RPMI7951 (cell line): ENCODE results near the gene OSBPL9. TPM values are rescaled to one million over a fixed set of nuclear protein-coding genes. Genes with fewer than 3 reads are reported as not detected.
A peak's percentile ranks its signal among the peaks of the same experiment; 100 is the strongest.
"Not testable (repeated sequence)": the region's sequence is repeated elsewhere in the genome, so short reads cannot be mapped to it uniquely, and the experiment has no call there.

ENCODE experiments used
- DNase-seq: peaks from one replicate; pipeline ENCODE4 v3.0.0-alpha.2; 2012; ENCODE audit warnings: low read depth
- total RNA-seq: library from RNA; depleted of rRNA; stranded (reverse); fragments of >200 nt; shearing (Covaris generic); gene quantifications from 2 replicates; pipeline ENCODE4 v1.2.3, GENCODE V29; 2014

The OSBPL9 gene
- total RNA-seq, 1 experiment from 2014 or later: 101 TPM

- no peak for DNase-seq
These were observed 46.8 kb downstream of the OSBPL9 start for GRCh38 chr1:51663721-51664120.

- DNase-seq: peak; percentile 26
These were observed 47.7 kb downstream of the OSBPL9 start for GRCh38 chr1:51664421-51665240.

GRCh38 chr1:51666478-51666877, 49.6 kb downstream of the OSBPL9 start:
- no peak for DNase-seq

- no peak for DNase-seq
These were observed 50.7 kb downstream of the OSBPL9 start for GRCh38 chr1:51667561-51667960.

- DNase-seq: no peak
These were observed 52.4 kb downstream of the OSBPL9 start for GRCh38 chr1:51669272-51669671.

DNA sequence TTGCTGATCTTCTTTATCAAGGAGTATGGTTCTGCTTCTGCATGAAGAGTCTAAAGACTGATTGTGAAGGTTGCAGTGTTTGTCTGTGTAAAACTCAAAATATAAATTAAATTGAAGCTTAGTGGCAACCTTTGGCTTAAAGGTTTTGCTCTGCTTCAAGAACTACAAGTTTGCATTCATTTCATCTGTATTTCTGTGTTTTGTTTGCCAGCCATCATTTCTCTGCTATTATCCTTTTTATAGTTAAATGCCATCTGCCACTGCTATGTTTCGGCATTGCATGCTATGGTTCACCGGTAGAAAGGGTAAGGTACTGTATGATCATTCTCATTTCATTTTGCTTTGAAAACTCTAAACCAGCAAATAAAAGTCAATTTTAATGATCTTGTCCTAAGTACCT, 52.9 kb downstream of the OSBPL9 start:
- DNase-seq: no peak

DNA sequence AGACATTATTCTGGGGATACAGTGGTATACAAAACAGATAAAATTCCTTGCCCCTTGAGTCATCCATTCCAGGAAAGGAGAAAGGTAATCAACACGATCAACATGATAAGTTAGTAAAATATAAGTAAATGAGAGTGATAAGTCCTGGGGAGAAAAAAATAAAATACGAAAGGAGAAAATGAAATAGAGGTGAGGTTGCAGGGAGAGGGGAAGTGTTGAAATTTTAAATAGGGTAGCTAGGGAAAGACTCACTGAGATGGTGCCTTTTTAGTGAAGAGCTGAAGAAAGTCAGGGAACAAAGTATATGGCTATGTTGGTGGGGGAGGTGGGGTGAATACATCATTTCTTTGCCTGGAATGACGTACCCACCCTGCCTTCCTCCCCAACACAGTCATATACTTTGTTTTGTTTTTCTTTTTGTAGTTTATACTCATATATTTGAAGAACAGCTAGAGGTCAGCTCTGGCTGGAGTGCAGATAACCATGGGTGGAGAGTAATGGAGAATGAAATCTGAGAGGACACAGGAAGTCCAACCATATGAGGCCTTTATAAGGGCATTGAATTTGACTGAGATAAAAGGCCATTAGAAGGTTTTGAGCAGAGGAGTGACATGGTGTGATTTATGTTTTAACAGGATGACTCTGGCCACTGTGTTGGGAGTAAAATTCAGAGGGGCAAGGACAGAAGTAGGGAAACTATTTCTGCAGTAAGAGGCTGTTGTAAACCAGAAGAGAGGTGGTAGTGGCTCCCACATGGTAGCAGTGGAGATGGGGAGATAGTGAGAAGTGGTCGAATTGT, 54.8 kb downstream of the OSBPL9 start:
- DNase-seq: peak; percentile 66

DNA sequence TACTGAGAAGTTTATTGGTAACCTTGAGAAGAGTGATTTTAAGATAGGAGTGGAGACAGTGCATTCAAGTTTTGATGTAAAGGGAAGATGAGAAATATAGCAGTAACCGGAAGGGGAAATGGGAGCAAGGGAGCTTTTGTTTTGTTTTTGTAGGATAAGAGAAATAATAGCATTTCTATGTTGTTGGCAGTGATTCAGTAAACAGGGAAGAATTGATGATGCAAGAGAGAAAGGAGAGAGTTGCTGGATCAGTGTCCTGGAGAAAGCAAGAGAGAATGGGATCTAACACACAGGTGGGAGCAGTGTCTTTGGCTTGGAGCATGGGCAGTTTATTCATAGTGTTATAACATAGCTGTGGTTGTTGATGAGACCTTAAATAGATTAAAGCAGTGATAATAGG, 56.4 kb downstream of the OSBPL9 start:
- DNase-seq: no peak

- no peak for DNase-seq
These were observed 58.4 kb downstream of the OSBPL9 start for GRCh38 chr1:51675177-51675780.

GRCh38 chr1:51679435-51679834, 62.5 kb downstream of the OSBPL9 start:
- DNase-seq: no peak

DNA sequence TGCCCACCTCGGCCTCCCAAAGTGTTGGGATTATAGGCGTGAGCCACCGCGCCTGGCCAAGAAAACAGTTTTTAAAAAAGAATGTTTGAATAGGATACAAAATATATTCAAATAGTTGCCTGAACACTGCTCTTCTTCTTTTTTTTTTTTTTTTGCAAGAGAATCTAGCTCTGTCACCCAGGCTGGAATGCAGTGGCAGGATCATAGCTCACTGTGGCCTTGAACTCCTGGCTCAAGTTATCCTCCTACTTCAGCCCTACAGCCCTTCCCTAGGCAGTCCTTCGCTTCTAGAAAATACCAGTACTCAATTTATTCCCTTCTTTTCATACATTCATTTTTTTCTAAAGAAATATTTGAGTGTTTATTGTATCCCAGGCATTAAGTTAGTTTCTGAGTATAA, 67.9 kb downstream of the OSBPL9 start:
- no peak for DNase-seq

GRCh38 chr1:51686450-51686849, 69.6 kb downstream of the OSBPL9 start:
- DNase-seq: no peak

DNA sequence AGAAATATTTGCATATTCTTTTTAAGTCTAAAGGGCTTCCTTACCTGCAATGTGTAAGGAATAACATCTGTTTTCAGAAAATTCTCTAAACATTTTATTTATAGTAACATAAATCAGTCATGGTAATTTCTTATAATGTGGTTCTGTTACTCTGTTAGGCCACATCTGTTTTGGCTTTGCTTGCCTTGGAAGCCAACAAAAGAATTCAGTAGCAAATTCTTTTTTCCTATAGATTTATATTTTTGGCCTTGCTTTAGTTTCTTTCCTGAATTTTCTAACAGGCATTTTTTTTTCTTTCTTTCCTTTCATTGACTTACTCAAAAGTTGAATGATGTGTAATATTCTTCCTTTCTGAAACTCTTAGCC, 72.2 kb downstream of the OSBPL9 start:
- DNase-seq: no peak

GRCh38 chr1:51689643-51690042, 72.8 kb downstream of the OSBPL9 start:
- DNase-seq: no peak

DNA sequence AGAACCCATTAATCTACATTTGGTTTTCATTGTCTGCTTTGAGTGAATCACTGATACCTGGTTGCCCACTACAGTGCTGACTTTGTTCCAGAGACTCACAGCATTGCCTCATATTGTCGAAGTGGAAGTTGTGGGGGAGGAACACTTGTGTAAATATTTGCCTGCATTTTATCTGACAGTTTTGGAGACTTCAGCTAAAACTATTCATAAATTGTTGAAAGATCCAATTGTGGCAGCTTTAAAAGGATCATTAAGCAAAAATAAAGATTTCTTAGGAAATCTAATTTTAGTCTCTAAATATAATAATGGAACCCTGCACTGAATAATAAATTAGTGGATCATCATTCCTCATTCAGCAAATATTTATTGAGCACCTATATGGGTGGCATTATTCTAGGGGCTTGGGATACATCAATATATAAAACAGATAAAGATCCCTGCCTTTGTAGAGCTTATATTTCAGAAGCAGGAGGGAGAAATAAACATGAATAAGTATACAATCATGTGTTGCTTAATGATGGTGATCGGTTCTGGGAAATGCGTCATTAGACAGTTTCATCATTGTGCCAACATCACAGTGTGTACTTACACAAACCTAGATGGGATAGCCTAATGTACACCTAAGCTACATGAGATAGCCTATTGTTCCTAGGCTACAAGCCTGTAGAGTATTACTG, 73.5 kb downstream of the OSBPL9 start:
- peak; percentile 54 for DNase-seq

- DNase-seq: no peak
These were observed 75.0 kb downstream of the OSBPL9 start for GRCh38 chr1:51691920-51692319.

DNA sequence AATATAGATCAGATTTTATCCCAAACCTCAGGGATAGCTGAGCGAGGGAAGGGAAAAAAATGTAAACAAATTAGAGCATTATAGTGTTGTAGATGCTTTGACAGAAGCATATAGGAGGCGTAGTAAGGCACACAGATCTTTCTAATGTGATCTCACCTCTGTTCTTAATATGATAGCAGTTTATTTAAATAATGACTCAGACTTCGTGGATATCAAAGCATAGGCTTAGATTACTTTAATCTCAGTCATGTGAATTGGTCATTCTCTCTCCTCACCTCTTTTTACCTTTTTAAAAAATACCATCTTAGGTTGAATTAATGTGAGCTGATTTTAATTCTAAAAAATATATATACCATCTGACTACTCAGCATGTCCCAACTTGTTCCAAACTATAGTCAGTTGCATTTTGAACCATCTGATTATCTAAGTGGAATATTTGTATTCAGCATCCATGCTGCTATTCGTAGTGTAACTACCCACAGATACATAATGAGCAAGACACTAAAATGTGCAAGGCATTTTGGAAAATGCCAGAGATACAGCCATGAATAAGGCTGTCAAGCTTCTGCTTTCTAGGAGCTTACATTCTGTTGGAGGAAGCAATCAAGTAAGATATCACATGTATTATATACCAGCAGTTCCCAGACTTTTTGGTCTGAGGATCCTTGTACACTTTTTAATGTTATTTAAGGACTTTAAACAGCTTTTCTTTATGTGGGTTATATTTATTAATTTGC, 76.7 kb downstream of the OSBPL9 start:
- DNase-seq: no peak

DNA sequence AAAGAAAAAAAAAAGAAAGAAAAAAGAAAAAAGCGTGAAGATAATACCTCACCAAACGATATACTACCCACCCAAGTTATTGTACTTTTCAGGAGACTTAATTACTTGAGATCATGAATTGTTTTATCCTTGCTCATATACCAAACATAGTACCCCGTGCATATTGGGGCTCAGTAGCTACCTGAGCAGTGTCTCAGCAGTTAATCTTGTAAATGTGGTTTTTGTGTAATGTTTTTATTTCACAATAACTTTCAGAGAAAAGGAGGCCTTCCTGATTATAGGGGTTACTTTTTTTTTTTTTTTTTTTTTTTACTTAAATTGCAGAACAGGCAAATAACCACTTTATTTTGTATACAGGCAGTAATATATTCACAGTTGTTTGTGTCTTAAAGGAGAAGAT, 80.3 kb downstream of the OSBPL9 start:
- DNase-seq: no peak

DNA sequence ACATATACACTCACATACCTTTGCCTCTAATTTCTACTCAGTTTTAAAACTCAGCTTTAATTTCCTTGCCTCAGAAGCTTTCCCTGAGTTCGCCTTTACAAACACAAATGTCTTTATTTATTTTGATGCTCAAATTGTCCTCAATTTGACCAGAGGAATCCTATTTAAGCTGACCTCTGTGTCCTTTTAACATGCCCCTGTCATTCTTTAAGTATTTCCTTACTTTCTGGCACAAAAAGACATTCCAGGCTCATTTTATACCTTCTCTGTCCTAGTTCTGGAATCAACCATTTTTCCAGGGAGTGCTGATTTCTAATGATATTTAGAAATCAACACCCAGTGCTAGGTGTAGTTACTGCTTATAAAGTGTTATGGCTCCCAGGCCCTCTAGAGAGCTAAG, 82.5 kb downstream of the OSBPL9 start:
- no peak for DNase-seq

GRCh38 chr1:51701782-51702181, 84.9 kb downstream of the OSBPL9 start:
- DNase-seq: not testable (repeated sequence)

GRCh38 chr1:51702220-51702619, 85.3 kb downstream of the OSBPL9 start:
- not testable (repeated sequence) for DNase-seq
